ENCODE measurements around the gene AMHR2.
A peak's percentile ranks its signal among the peaks of the same experiment; 100 is the strongest.
"Not testable (repeated sequence)": the region's sequence is repeated elsewhere in the genome, so short reads cannot be mapped to it uniquely, and the experiment has no call there.

Gene AMHR2

GRCh38 chr12:53389702-53390101 lies 34.0 kb upstream of the AMHR2 start:
- H3K27me3 ChIP-seq (ENCODE audit: low read depth): no peaks in the 10 kb centered on the region

GRCh38 chr12:53391724-53392123 lies 31.9 kb upstream of the AMHR2 start:
- Histone ChIP-seq H3K4me3 (no peak overlapping the region), H3K36me3 (replicated peaks) (peaks cover 15% of the 10 kb centered on the region), H3K4me1 (peaks cover 31% of the 10 kb centered on the region), H3K27me3 (ENCODE audit: low read depth) (no peaks in the 10 kb centered on the region), H3K9me3 (no peaks in the 10 kb centered on the region; the same call in 1 of the 2 replicates)
- DNase-seq (ENCODE audit: low spot score in 2 of 2): no peak
- in situ Hi-C loops (cut with MboI; ENCODE audit: low sequenced_read_pairs): no loop called here

More at GRCh38 chr12:53389702-53390101, 34.0 kb upstream of the AMHR2 start:
- no peak overlapping the region for H3K4me3 ChIP-seq
- H3K4me1 ChIP-seq: peaks cover 35% of the 10 kb centered on the region
- H3K36me3 ChIP-seq (replicated peaks): peaks cover 22% of the 10 kb centered on the region
- DNase-seq (ENCODE audit: low spot score in 2 of 2): no peak
- in situ Hi-C loops (cut with MboI; ENCODE audit: low sequenced_read_pairs): no loop called here
- H3K9me3 ChIP-seq: no peaks in the 10 kb centered on the region; the same call in 1 of the 2 replicates

- H3K36me3 ChIP-seq (replicated peaks): peaks cover 4% of the 10 kb centered on the region; the same call in 1 of the 2 replicates
- DNase-seq (ENCODE audit: low spot score in 2 of 2): no peak
- H3K27me3 ChIP-seq (ENCODE audit: low read depth): no peaks in the 10 kb centered on the region
- H3K9me3 ChIP-seq: no peaks in the 10 kb centered on the region
- no peak overlapping the region for H3K4me3 ChIP-seq
- in situ Hi-C loops (cut with MboI; ENCODE audit: low sequenced_read_pairs): no loop called here
- peaks cover 7% of the 10 kb centered on the region for H3K4me1 ChIP-seq
These were observed 23.8 kb upstream of the AMHR2 start for GRCh38 chr12:53399896-53400295.

GRCh38 chr12:53402351-53402750 lies 21.3 kb upstream of the AMHR2 start:
- H3K27me3 ChIP-seq (ENCODE audit: low read depth); H3K4me3 ChIP-seq; H3K9me3 ChIP-seq; H3K4me1 ChIP-seq; in situ Hi-C loops (cut with MboI; ENCODE audit: low sequenced_read_pairs); DNase-seq (ENCODE audit: low spot score in 2 of 2): not testable (repeated sequence)
- peaks cover 13% of the 10 kb centered on the region for H3K36me3 ChIP-seq (replicated peaks)

GRCh38 chr12:53402871-53403270 lies 20.8 kb upstream of the AMHR2 start:
- Histone ChIP-seq H3K36me3 (replicated peaks) (peaks cover 15% of the 10 kb centered on the region), H3K4me1 (peaks cover 2% of the 10 kb centered on the region), H3K9me3 (no peaks in the 10 kb centered on the region), H3K4me3 (no peak overlapping the region), H3K27me3 (ENCODE audit: low read depth) (no peaks in the 10 kb centered on the region)
- in situ Hi-C loops (cut with MboI; ENCODE audit: low sequenced_read_pairs): no loop called here
- DNase-seq (ENCODE audit: low spot score in 2 of 2): no peak

- H3K27me3 ChIP-seq (ENCODE audit: low read depth): no peaks in the 10 kb centered on the region
- no peak overlapping the region for H3K4me3 ChIP-seq
- H3K4me1 ChIP-seq: peaks cover 7% of the 10 kb centered on the region
- no peak for DNase-seq (ENCODE audit: low spot score in 2 of 2)
- no peaks in the 10 kb centered on the region for H3K9me3 ChIP-seq
- peaks cover 63% of the 10 kb centered on the region for H3K36me3 ChIP-seq (replicated peaks)
- in situ Hi-C loops (cut with MboI; ENCODE audit: low sequenced_read_pairs): no loop called here
These were observed 12.7 kb upstream of the AMHR2 start for GRCh38 chr12:53410951-53411350.

- in situ Hi-C loops (cut with MboI; ENCODE audit: low sequenced_read_pairs): no loop called here
- Histone ChIP-seq H3K4me1 (peaks cover 12% of the 10 kb centered on the region), H3K9me3 (no peaks in the 10 kb centered on the region), H3K27me3 (ENCODE audit: low read depth) (no peaks in the 10 kb centered on the region), H3K4me3 (no peak overlapping the region), H3K36me3 (replicated peaks) (peaks cover 43% of the 10 kb centered on the region)
- no peak for DNase-seq (ENCODE audit: low spot score in 2 of 2)
These were observed 10.0 kb upstream of the AMHR2 start for GRCh38 chr12:53413485-53414204.

GRCh38 chr12:53414756-53415417 lies 8.8 kb upstream of the AMHR2 start:
- no peak for DNase-seq (ENCODE audit: low spot score in 2 of 2)
- Histone ChIP-seq H3K4me3 (no peak overlapping the region), H3K36me3 (replicated peaks) (peaks cover 31% of the 10 kb centered on the region), H3K9me3 (no peaks in the 10 kb centered on the region), H3K27me3 (ENCODE audit: low read depth) (no peaks in the 10 kb centered on the region), H3K4me1 (peaks cover 12% of the 10 kb centered on the region)
- in situ Hi-C loops (cut with MboI; ENCODE audit: low sequenced_read_pairs): no loop called here

GRCh38 chr12:53415752-53416389 lies 7.8 kb upstream of the AMHR2 start:
- H3K4me3 ChIP-seq; H3K27me3 ChIP-seq (ENCODE audit: low read depth); H3K9me3 ChIP-seq; in situ Hi-C loops (cut with MboI; ENCODE audit: low sequenced_read_pairs): not testable (repeated sequence)
- DNase-seq (ENCODE audit: low spot score in 2 of 2): peak in 1 of 2 experiments; percentile 21
- Histone ChIP-seq H3K4me1 (peaks cover 12% of the 10 kb centered on the region), H3K36me3 (replicated peaks) (peaks cover 23% of the 10 kb centered on the region)

- H3K27me3 ChIP-seq (ENCODE audit: low read depth); H3K4me3 ChIP-seq; in situ Hi-C loops (cut with MboI; ENCODE audit: low sequenced_read_pairs); H3K9me3 ChIP-seq; DNase-seq (ENCODE audit: low spot score in 2 of 2): not testable (repeated sequence)
- H3K4me1 ChIP-seq: peaks cover 15% of the 10 kb centered on the region
- peaks cover 12% of the 10 kb centered on the region for H3K36me3 ChIP-seq (replicated peaks)
These were observed 6.3 kb upstream of the AMHR2 start for GRCh38 chr12:53417291-53417816.

- H3K27me3 ChIP-seq (ENCODE audit: low read depth): no peaks in the 10 kb centered on the region
- DNase-seq (ENCODE audit: low spot score in 2 of 2): no peak
- H3K4me1 ChIP-seq: peaks cover 15% of the 10 kb centered on the region
- H3K4me3 ChIP-seq: no peak overlapping the region
- no peaks in the 10 kb centered on the region for H3K9me3 ChIP-seq
- in situ Hi-C loops (cut with MboI; ENCODE audit: low sequenced_read_pairs): no loop called here
- peaks cover 3% of the 10 kb centered on the region; the same call in 1 of the 2 replicates for H3K36me3 ChIP-seq (replicated peaks)
These were observed 5.4 kb upstream of the AMHR2 start for GRCh38 chr12:53418221-53418620.

GRCh38 chr12:53419756-53420155 lies 3.9 kb upstream of the AMHR2 start:
- no peak for DNase-seq (ENCODE audit: low spot score in 2 of 2)
- Histone ChIP-seq H3K4me3 (no peak overlapping the region), H3K4me1 (peaks cover 15% of the 10 kb centered on the region), H3K27me3 (ENCODE audit: low read depth) (no peaks in the 10 kb centered on the region), H3K36me3 (replicated peaks) (no peaks in the 10 kb centered on the region), H3K9me3 (no peaks in the 10 kb centered on the region)
- in situ Hi-C loops (cut with MboI; ENCODE audit: low sequenced_read_pairs): no loop called here

- H3K9me3 ChIP-seq; H3K27me3 ChIP-seq (ENCODE audit: low read depth); DNase-seq (ENCODE audit: low spot score in 2 of 2); H3K4me3 ChIP-seq; H3K36me3 ChIP-seq (replicated peaks); in situ Hi-C loops (cut with MboI; ENCODE audit: low sequenced_read_pairs); H3K4me1 ChIP-seq: not testable (repeated sequence)
These were observed 1.4 kb upstream of the AMHR2 start for GRCh38 chr12:53422247-53422646.
